ENCODE data around the gene ZFPL1. TPM values are rescaled to one million over a fixed set of nuclear protein-coding genes. Genes with fewer than 3 reads are reported as not detected.

Gene ZFPL1
- total RNA-seq, 1 donor from 2014 or later = 29.0 TPM

- no peak for ATAC-seq
- no peak for DNase-seq
- Histone ChIP-seq H3K27me3 (ENCODE audit: low read depth) (no peaks in the 10 kb centered on the region), H3K27ac (no peak overlapping the region), H3K9me3 (no peaks in the 10 kb centered on the region), H3K4me1 (peaks cover 45% of the 10 kb centered on the region), H3K36me3 (peaks cover 56% of the 10 kb centered on the region), H3K4me3 (no peak overlapping the region)
- intact Hi-C loops (cut with DNase I) = no loop called here
- no peak for TF ChIP-seq CTCF (IDR thresholded peaks at IDR 0.05)
Observed at GRCh38 chr11:65119670-65119995, 35.6 kb downstream of the ZFPL1 start.

GRCh38 chr11:65120831-65121230 lies 36.8 kb downstream of the ZFPL1 start:
- peak overlapping the region; percentile 95 for H3K27ac ChIP-seq
- DNase-seq (no peak), ATAC-seq (no peak)
- peak overlapping the region; percentile 84 for H3K4me3 ChIP-seq
- peaks cover 60% of the 10 kb centered on the region for H3K36me3 ChIP-seq
- TF ChIP-seq CTCF (IDR thresholded peaks at IDR 0.05) = no peak
- H3K9me3 ChIP-seq = no peaks in the 10 kb centered on the region
- no peaks in the 10 kb centered on the region for H3K27me3 ChIP-seq (ENCODE audit: low read depth)
- intact Hi-C loops (cut with DNase I) = no loop called here
- peaks cover 43% of the 10 kb centered on the region for H3K4me1 ChIP-seq

- DNase-seq = no peak
- ATAC-seq = no peak
- Histone ChIP-seq H3K27me3 (ENCODE audit: low read depth) (no peaks in the 10 kb centered on the region), H3K36me3 (peaks cover 60% of the 10 kb centered on the region), H3K27ac (peak overlapping the region; percentile 95), H3K4me3 (peak overlapping the region; percentile 84), H3K9me3 (no peaks in the 10 kb centered on the region), H3K4me1 (peaks cover 37% of the 10 kb centered on the region)
- TF ChIP-seq CTCF (IDR thresholded peaks at IDR 0.05) = no peak
- intact Hi-C loops (cut with DNase I) = no loop called here
Observed at GRCh38 chr11:65121447-65121864, 37.4 kb downstream of the ZFPL1 start.

GRCh38 chr11:65121865-65122696 lies 38.1 kb downstream of the ZFPL1 start, which contains the start of the genes FAU and MRPL49:
TSS of gene FAU (minus strand) at chr11:65122134. CDS start at chr11:65121813, 321 bp downstream.
TSS of gene MRPL49 (plus strand) at chr11:65122321. CDS start at chr11:65122347, 26 bp downstream.
- peak; percentile 92 to 93 for ATAC-seq
- Histone ChIP-seq H3K27ac (peak within 1 kb of the TSS; percentile 95), H3K36me3 (peaks cover 65% of the 10 kb centered on the region), H3K27me3 (ENCODE audit: low read depth) (no peaks in the 10 kb centered on the region), H3K9me3 (no peaks in the 10 kb centered on the region), H3K4me3 (peak within 1 kb of the TSS; percentile 84), H3K4me1 (peaks cover 30% of the 10 kb centered on the region)
- TF ChIP-seq CTCF (IDR thresholded peaks at IDR 0.05) = no peak
- intact Hi-C loops (cut with DNase I) = no loop called here
- peak; percentile 100 for DNase-seq

- ATAC-seq (no peak), DNase-seq (no peak)
- no peaks in the 10 kb centered on the region for H3K9me3 ChIP-seq
- intact Hi-C loops (cut with DNase I) = no loop called here
- H3K27me3 ChIP-seq (ENCODE audit: low read depth) = no peaks in the 10 kb centered on the region
- H3K4me1 ChIP-seq = peaks cover 30% of the 10 kb centered on the region
- peaks cover 72% of the 10 kb centered on the region for H3K36me3 ChIP-seq
- H3K27ac ChIP-seq = no peak overlapping the region
- TF ChIP-seq CTCF (IDR thresholded peaks at IDR 0.05) = no peak
- no peak overlapping the region for H3K4me3 ChIP-seq
Observed at GRCh38 chr11:65124480-65125196, 40.6 kb downstream of the ZFPL1 start.
